ENCODE measurements around the gene ZNF709.
"Not testable (repeated sequence)": the region's sequence is repeated elsewhere in the genome, so short reads cannot be mapped to it uniquely, and the experiment has no call there.

ZNF709 gene

GRCh38 chr19:12465211-12465610, 19.4 kb downstream of the ZNF709 start:
- no peak for DNase-seq (ENCODE audit: extremely low read depth, insufficient read length)
- no peaks in the 10 kb centered on the region for H3K36me3 ChIP-seq (ENCODE audit: control insufficient read depth, insufficient read depth, low read length)
- no peak overlapping the region for H3K4me3 ChIP-seq (replicated peaks; ENCODE audit: low read depth, low read length)
- no peaks in the 10 kb centered on the region for H3K27me3 ChIP-seq (replicated peaks; ENCODE audit: control insufficient read depth, insufficient read depth, low read length)
- TF ChIP-seq CTCF (IDR thresholded peaks at IDR 0.05; ENCODE audit: insufficient read depth, low read length, poor library complexity, severe bottlenecking): no peak

GRCh38 chr19:12464769-12465168, 19.8 kb downstream of the ZNF709 start:
- no peaks in the 10 kb centered on the region for H3K27me3 ChIP-seq (replicated peaks; ENCODE audit: control insufficient read depth, insufficient read depth, low read length)
- H3K4me3 ChIP-seq (replicated peaks; ENCODE audit: low read depth, low read length): no peak overlapping the region
- TF ChIP-seq CTCF (IDR thresholded peaks at IDR 0.05; ENCODE audit: insufficient read depth, low read length, poor library complexity, severe bottlenecking): no peak
- DNase-seq (ENCODE audit: extremely low read depth, insufficient read length): no peak
- H3K36me3 ChIP-seq (ENCODE audit: control insufficient read depth, insufficient read depth, low read length): no peaks in the 10 kb centered on the region

- DNase-seq (ENCODE audit: extremely low read depth, insufficient read length); H3K27me3 ChIP-seq (replicated peaks; ENCODE audit: control insufficient read depth, insufficient read depth, low read length); H3K4me3 ChIP-seq (replicated peaks; ENCODE audit: low read depth, low read length); H3K36me3 ChIP-seq (ENCODE audit: control insufficient read depth, insufficient read depth, low read length): not testable (repeated sequence)
Measured at GRCh38 chr19:12464139-12464538, 20.5 kb downstream of the ZNF709 start.

- no peaks in the 10 kb centered on the region for H3K27me3 ChIP-seq (replicated peaks; ENCODE audit: control insufficient read depth, insufficient read depth, low read length)
- H3K4me3 ChIP-seq (replicated peaks; ENCODE audit: low read depth, low read length): no peak overlapping the region
- no peaks in the 10 kb centered on the region for H3K36me3 ChIP-seq (ENCODE audit: control insufficient read depth, insufficient read depth, low read length)
- DNase-seq (ENCODE audit: extremely low read depth, insufficient read length): no peak
- TF ChIP-seq CTCF (IDR thresholded peaks at IDR 0.05; ENCODE audit: insufficient read depth, low read length, poor library complexity, severe bottlenecking): no peak
Measured at GRCh38 chr19:12453495-12453894, 31.1 kb downstream of the ZNF709 start.

- Histone ChIP-seq H3K4me3 (replicated peaks; ENCODE audit: low read depth, low read length) (no peak overlapping the region), H3K36me3 (ENCODE audit: control insufficient read depth, insufficient read depth, low read length) (no peaks in the 10 kb centered on the region), H3K27me3 (replicated peaks; ENCODE audit: control insufficient read depth, insufficient read depth, low read length) (no peaks in the 10 kb centered on the region)
- no peak for TF ChIP-seq CTCF (IDR thresholded peaks at IDR 0.05; ENCODE audit: insufficient read depth, low read length, poor library complexity, severe bottlenecking)
- DNase-seq (ENCODE audit: extremely low read depth, insufficient read length): no peak
Measured at GRCh38 chr19:12450844-12451243, 33.8 kb downstream of the ZNF709 start.

GRCh38 chr19:12448808-12449207, 35.8 kb downstream of the ZNF709 start:
- Histone ChIP-seq H3K27me3 (replicated peaks; ENCODE audit: control insufficient read depth, insufficient read depth, low read length) (no peaks in the 10 kb centered on the region), H3K36me3 (ENCODE audit: control insufficient read depth, insufficient read depth, low read length) (no peaks in the 10 kb centered on the region), H3K4me3 (replicated peaks; ENCODE audit: low read depth, low read length) (no peak overlapping the region)
- no peak for TF ChIP-seq CTCF (IDR thresholded peaks at IDR 0.05; ENCODE audit: insufficient read depth, low read length, poor library complexity, severe bottlenecking)
- DNase-seq (ENCODE audit: extremely low read depth, insufficient read length): no peak

All from GM06990 (cell line).